CD14-positive monocyte (primary cell): ENCODE data around the gene FOXC1. TPM values are rescaled to one million over a fixed set of nuclear protein-coding genes. Genes with fewer than 3 reads are reported as not detected.

Experiments used
- DNase-seq, 3 donors: peaks; one replicate each; pipeline ENCODE4 v3.0.0-alpha.2; 2011 to 2022
- H2AFZ ChIP-seq: 2 replicates; pipeline ENCODE4 v1.6.0; 2012; ENCODE audit warnings: mild to moderate bottlenecking, low read depth, low read length, inconsistent platforms; ENCODE audit not compliant: insufficient read depth, poor library complexity, severe bottlenecking
- H3K27ac ChIP-seq, 2 donors: 1 replicate in 1 of 2; 2 replicates in 1 of 2; pipeline ENCODE4 v1.5.1; 2012 to 2013; ENCODE audit warnings: low read length in 2 of 2, control low read depth in 1 of 2, inconsistent platforms in 1 of 2, low read depth in 1 of 2, mild to moderate bottlenecking in 1 of 2
- H3K27me3 ChIP-seq, 2 donors: one replicate each; pipeline versions ENCODE4 v1.6.0 to v1.6.1; 2011 to 2013; ENCODE audit warnings: low read length in 2 of 2; ENCODE audit not compliant: control insufficient read depth in 2 of 2, insufficient read depth in 2 of 2
- H3K36me3 ChIP-seq, 2 donors: replicated peaks in 1 of 2; 1 replicate in 1 of 2; 2 replicates in 1 of 2; pipeline versions ENCODE4 v1.5.1 to v1.6.1; 2012 to 2013; ENCODE audit warnings: low read length in 2 of 2, control low read depth in 1 of 2, inconsistent platforms in 1 of 2, mild to moderate bottlenecking in 1 of 2; ENCODE audit not compliant: insufficient read depth in 2 of 2, control insufficient read depth in 1 of 2
- H3K4me1 ChIP-seq, 2 donors: 1 replicate in 1 of 2; 2 replicates in 1 of 2; pipeline versions ENCODE4 v1.5.1 to v1.6.1; 2012 to 2013; ENCODE audit warnings: low read length in 2 of 2, control low read depth in 1 of 2, inconsistent platforms in 1 of 2, mild to moderate bottlenecking in 1 of 2, moderate library complexity in 1 of 2; ENCODE audit not compliant: insufficient read depth in 2 of 2, control insufficient read depth in 1 of 2
- H3K4me2 ChIP-seq: replicated peaks from 2 replicates; pipeline ENCODE3; 2012; ENCODE audit warnings: low read length, moderate library complexity, mild to moderate bottlenecking; ENCODE audit not compliant: poor library complexity, severe bottlenecking; ENCODE audit errors: extremely low read depth
- H3K4me3 ChIP-seq, 3 experiments: fragments of 200-600 bp in 1 of 3; sonication (generic) in 1 of 3; replicated peaks in 1 of 3; 1 replicate in 2 of 3; 2 replicates in 1 of 3; pipeline ENCODE4 v1.5.1; 2011 to 2013; ENCODE audit warnings: low read length in 3 of 3, mild to moderate bottlenecking in 3 of 3, control low read depth in 2 of 3, low read depth in 2 of 3, inconsistent platforms in 1 of 3, moderate library complexity in 1 of 3
- H3K79me2 ChIP-seq: 2 replicates; pipeline ENCODE4 v1.6.0; 2012; ENCODE audit warnings: mild to moderate bottlenecking, control low read depth, inconsistent platforms, low read length, moderate library complexity; ENCODE audit not compliant: insufficient read depth
- H3K9ac ChIP-seq: 2 replicates; pipeline ENCODE4 v1.6.0; 2017; ENCODE audit warnings: low read length, mild to moderate bottlenecking; ENCODE audit not compliant: insufficient read depth, poor library complexity, severe bottlenecking
- H3K9me3 ChIP-seq, 2 donors: replicated peaks in 1 of 2; 1 replicate in 1 of 2; 2 replicates in 1 of 2; pipeline versions ENCODE4 v1.5.1 to v1.6.1; 2012 to 2013; ENCODE audit warnings: low read length in 2 of 2, control low read depth in 1 of 2; ENCODE audit not compliant: control insufficient read depth in 1 of 2, insufficient read depth in 1 of 2
- H4K20me1 ChIP-seq: 2 replicates; pipeline ENCODE4 v1.6.0; 2012; ENCODE audit warnings: mild to moderate bottlenecking, low read length, control low read depth, moderate library complexity; ENCODE audit not compliant: insufficient read depth
- H3K27ac Mint-ChIP-seq, 7 donors: one replicate each; pipeline ENCODE4 v1.8.0; 2020; ENCODE audit warnings: mild to moderate bottlenecking in 7 of 7, mixed read lengths in 7 of 7, moderate library complexity in 6 of 7, inconsistent platforms in 2 of 7
- H3K27me3 Mint-ChIP-seq, 3 donors: one replicate each; pipeline ENCODE4 v1.8.0; 2021 to 2022; ENCODE audit warnings: low read depth in 3 of 3, mild to moderate bottlenecking in 3 of 3, mixed read lengths in 3 of 3, moderate library complexity in 3 of 3, inconsistent platforms in 1 of 3
- H3K36me3 Mint-ChIP-seq, 2 donors: one replicate each; pipeline ENCODE4 v1.8.0; 2020; ENCODE audit warnings: mixed read lengths in 2 of 2, inconsistent platforms in 1 of 2, mild to moderate bottlenecking in 1 of 2
- H3K4me1 Mint-ChIP-seq: one replicate; pipeline ENCODE4 v1.8.0; 2020; ENCODE audit warnings: mild to moderate bottlenecking, mixed read lengths
- H3K4me3 Mint-ChIP-seq, 2 donors: one replicate each; pipeline ENCODE4 v1.8.0; 2020; ENCODE audit warnings: mild to moderate bottlenecking in 2 of 2, mixed read lengths in 2 of 2, moderate library complexity in 1 of 2
- H3K9me3 Mint-ChIP-seq, 7 donors: one replicate each; pipeline ENCODE4 v1.8.0; 2020 to 2022; ENCODE audit warnings: mixed read lengths in 7 of 7, mild to moderate bottlenecking in 6 of 7, moderate library complexity in 6 of 7, inconsistent platforms in 2 of 7
- WGBS: methylation state at CpG from one replicate; pipeline ENCODE4 v1.1.5; 2013; ENCODE audit warnings: missing lambda C conversion rate; ENCODE audit not compliant: insufficient coverage; 5-methylcytosine and 5-hydroxymethylcytosine counted together
- intact Hi-C, 2 donors: fragments of 100-400 bp; cut with micrococcal nuclease; formaldehyde crosslinking; loops; one replicate each; pipeline versions ENCODE4 v1.15.0 to v1.15.1; 2023
- polyA plus RNA-seq, 3 donors: library from polyadenylated mRNA; depleted of rRNA in 1 of 3; unstranded in 2 of 3; stranded (reverse) in 1 of 3; fragments of 300-500 nt in 2 of 3; fragments of >200 nt in 1 of 3; fragmentation: Illumina TruSeq in 2 of 3; gene quantifications; 1 replicate in 2 of 3; 2 replicates in 1 of 3; pipeline ENCODE4 v1.2.3, GENCODE V29; 2012 to 2021
- TF ChIP-seq, protein P1 (sequence below): fragments of 200-600 bp; IDR thresholded peaks from one replicate; pipeline ENCODE4 v1.8.0; 2022; ENCODE audit warnings: antibody characterized with exemption, mild to moderate bottlenecking

FOXC1 gene
- polyA plus RNA-seq, 3 donors, result 0.36 TPM; not detected in 2

DNA sequence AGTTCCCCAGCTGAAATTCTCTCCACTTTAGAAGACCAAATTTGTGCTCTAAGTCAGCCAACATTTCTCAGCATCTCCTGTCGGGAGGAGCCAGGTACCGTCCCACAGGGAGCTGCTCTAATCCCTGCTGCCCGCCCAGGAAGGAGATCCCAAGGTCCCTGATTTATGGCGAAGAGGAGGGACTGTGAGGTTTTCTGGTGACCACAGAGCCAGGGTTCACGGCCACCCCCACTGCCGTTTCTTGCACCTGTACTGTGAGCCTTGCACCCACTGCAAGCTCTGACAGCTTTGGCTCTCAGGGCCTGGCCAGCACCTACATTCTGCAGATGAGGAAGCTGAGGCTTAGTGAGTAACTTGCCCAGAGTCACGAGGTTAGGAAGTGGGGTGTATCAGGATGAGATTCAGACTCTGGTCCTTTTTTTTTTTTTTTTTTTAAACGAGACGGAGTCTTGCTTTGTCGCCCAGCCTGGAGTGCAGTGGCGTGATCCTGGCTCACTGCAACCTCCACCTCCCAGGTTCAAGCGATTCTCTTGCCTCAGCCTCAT is 34.9 kb downstream of the FOXC1 start:
- peaks cover 5 to 7% of the 10 kb centered on the region in 2 donors for H3K4me1 ChIP-seq
- no peak overlapping the region for H3K4me3 ChIP-seq
- no peak overlapping the region for H3K27ac ChIP-seq
- intact Hi-C loops, result no loop called here
- TF ChIP-seq, protein P1, sequence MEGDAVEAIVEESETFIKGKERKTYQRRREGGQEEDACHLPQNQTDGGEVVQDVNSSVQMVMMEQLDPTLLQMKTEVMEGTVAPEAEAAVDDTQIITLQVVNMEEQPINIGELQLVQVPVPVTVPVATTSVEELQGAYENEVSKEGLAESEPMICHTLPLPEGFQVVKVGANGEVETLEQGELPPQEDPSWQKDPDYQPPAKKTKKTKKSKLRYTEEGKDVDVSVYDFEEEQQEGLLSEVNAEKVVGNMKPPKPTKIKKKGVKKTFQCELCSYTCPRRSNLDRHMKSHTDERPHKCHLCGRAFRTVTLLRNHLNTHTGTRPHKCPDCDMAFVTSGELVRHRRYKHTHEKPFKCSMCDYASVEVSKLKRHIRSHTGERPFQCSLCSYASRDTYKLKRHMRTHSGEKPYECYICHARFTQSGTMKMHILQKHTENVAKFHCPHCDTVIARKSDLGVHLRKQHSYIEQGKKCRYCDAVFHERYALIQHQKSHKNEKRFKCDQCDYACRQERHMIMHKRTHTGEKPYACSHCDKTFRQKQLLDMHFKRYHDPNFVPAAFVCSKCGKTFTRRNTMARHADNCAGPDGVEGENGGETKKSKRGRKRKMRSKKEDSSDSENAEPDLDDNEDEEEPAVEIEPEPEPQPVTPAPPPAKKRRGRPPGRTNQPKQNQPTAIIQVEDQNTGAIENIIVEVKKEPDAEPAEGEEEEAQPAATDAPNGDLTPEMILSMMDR, result no peak
- peak overlapping the region in 1 of 7 donors; percentile 12 for H3K27ac Mint-ChIP-seq
- H3K79me2 ChIP-seq, result no peaks in the 10 kb centered on the region
- whole genome bisulfite sequencing, result 79% methylated on average over 6 of the region's 12 CpGs
- no peak overlapping the region for H3K4me3 Mint-ChIP-seq
- peak in 2 of 3 donors; percentile 29 to 51 for DNase-seq
- H3K27me3 Mint-ChIP-seq, result peaks cover 0 to 3% (median 2%) of the 10 kb centered on the region in 3 donors
- peaks cover 0 to 3% (median 0%) of the 10 kb centered on the region in 7 donors for H3K9me3 Mint-ChIP-seq
- H3K4me1 Mint-ChIP-seq, result peaks cover 12% of the 10 kb centered on the region
- H3K4me2 ChIP-seq, result no peak overlapping the region
- H3K36me3 Mint-ChIP-seq, result peaks cover 0 to 6% of the 10 kb centered on the region in 2 donors
- H3K36me3 ChIP-seq, result no peaks in the 10 kb centered on the region
- no peak overlapping the region for H3K9ac ChIP-seq
- H2AFZ ChIP-seq, result no peak overlapping the region
- H3K27me3 ChIP-seq, result no peaks in the 10 kb centered on the region
- H3K9me3 ChIP-seq, result no peaks in the 10 kb centered on the region
- no peaks in the 10 kb centered on the region for H4K20me1 ChIP-seq

DNA sequence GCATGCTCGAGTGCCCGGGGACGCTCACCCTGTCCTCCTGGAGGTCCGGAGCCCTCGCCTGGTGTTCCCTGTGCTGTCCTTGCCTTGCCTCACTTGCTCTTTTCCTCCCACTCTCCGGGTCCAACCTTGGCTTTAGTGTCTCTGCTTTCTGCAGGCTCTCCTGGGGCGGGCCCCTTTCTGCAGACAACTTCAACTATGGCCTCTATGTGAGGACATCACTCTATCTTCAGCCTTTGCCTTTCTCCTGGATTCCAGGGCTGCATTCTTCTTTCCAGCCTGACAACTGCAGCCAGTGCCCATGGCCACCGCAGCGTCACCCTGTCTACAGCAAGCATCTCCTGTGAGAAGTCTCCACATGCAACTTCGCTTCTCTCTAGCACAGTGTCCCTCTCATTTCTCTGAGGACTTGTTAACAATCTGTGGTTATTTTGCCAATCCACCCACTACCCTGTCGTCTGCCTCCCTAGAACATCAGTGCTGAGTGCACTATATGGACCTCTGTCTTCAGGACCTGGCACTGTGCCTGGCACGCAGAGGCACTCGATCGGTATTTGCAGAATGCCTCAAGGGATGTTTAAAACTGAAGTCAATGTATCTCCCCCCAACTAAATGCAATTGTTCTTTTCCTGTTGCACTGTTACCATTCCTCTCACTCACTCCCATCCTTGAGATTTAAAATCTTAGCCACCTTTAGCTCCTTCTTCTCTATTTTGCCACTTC is 35.9 kb downstream of the FOXC1 start:
- H3K9me3 Mint-ChIP-seq, result peaks cover 0 to 3% (median 0%) of the 10 kb centered on the region in 7 donors
- H3K4me1 ChIP-seq, result peaks cover 5 to 7% of the 10 kb centered on the region in 2 donors
- no peak overlapping the region for H3K27ac ChIP-seq
- H4K20me1 ChIP-seq, result no peaks in the 10 kb centered on the region
- H2AFZ ChIP-seq, result no peak overlapping the region
- H3K4me2 ChIP-seq, result no peak overlapping the region
- no peaks in the 10 kb centered on the region for H3K27me3 ChIP-seq
- H3K9ac ChIP-seq, result no peak overlapping the region
- no peaks in the 10 kb centered on the region for H3K36me3 ChIP-seq
- peaks cover 0 to 3% (median 0%) of the 10 kb centered on the region in 3 donors for H3K27me3 Mint-ChIP-seq
- H3K27ac Mint-ChIP-seq, result peak overlapping the region in 1 of 7 donors; percentile 18
- H3K4me3 Mint-ChIP-seq, result no peak overlapping the region
- peaks cover 12% of the 10 kb centered on the region for H3K4me1 Mint-ChIP-seq
- no peak overlapping the region for H3K4me3 ChIP-seq
- TF ChIP-seq, protein P1, result no peak
- H3K36me3 Mint-ChIP-seq, result peaks cover 0 to 3% of the 10 kb centered on the region in 2 donors
- no peaks in the 10 kb centered on the region for H3K79me2 ChIP-seq
- WGBS, result 98% methylated on average over 13 of the region's 14 CpGs
- intact Hi-C loops, result no loop called here
- no peak for DNase-seq
- H3K9me3 ChIP-seq, result no peaks in the 10 kb centered on the region
